ENCODE measurements around the gene CADPS2. TPM values are rescaled to one million over a fixed set of nuclear protein-coding genes. Genes with fewer than 3 reads are reported as not detected.

CADPS2 gene
- total RNA-seq, 1 donor from 2014 or later: 6.4 TPM

DNA sequence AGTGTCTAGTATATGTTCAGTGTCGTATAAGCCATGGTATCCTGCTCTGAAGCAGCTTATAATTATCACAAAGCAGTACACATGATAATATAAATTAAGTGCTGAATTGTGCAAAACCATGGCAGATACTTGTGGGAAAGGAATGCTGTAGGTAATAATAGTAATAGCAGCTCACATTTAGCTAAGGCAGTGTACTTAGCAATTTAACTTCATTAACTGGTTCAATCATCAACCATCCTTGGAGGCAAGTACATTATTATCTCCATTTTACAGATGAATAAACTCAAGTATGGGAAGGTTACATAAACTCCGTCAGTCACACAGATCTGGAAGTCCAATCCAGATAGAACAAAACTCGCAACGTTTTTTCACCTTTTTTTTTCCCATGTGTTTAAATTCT is 161.9 kb downstream of the CADPS2 start:
- FAIRE-seq (no peak), DNase-seq (ENCODE audit: low read depth) (no peak)
- no peak overlapping the region for H2AFZ ChIP-seq (ENCODE audit: low read depth, low read length)
- H3K36me3 ChIP-seq (ENCODE audit: insufficient read depth, low read length): no peaks in the 10 kb centered on the region
- no peaks in the 10 kb centered on the region for H3K4me1 ChIP-seq (ENCODE audit: insufficient read depth, low read length)
- no peak overlapping the region for H3K4me3 Mint-ChIP-seq (ENCODE audit: unreplicated experiment)
- H3K4me3 ChIP-seq (ENCODE audit: insufficient read depth, low read depth, low read length): no peak overlapping the region
- no peaks in the 10 kb centered on the region for H3K9me3 ChIP-seq (ENCODE audit: insufficient read depth, low read depth, low read length)
- H3K27me3 Mint-ChIP-seq (ENCODE audit: low read depth, unreplicated experiment): no peaks in the 10 kb centered on the region
- no peaks in the 10 kb centered on the region for H3K27me3 ChIP-seq (ENCODE audit: insufficient read depth, low read length)
- no peak for TF ChIP-seq EZH2 (IDR thresholded peaks at IDR 0.05; ENCODE audit: insufficient read depth, low read length)
- H3K4me1 Mint-ChIP-seq (ENCODE audit: low read depth, unreplicated experiment): no peaks in the 10 kb centered on the region
- no peak overlapping the region for H3K27ac ChIP-seq (ENCODE audit: low read depth, low read length)
- H3K9ac ChIP-seq (ENCODE audit: low read length): no peak overlapping the region
- no peaks in the 10 kb centered on the region for H3K36me3 Mint-ChIP-seq (ENCODE audit: low read depth, unreplicated experiment)
- no peaks in the 10 kb centered on the region for H3K9me3 Mint-ChIP-seq (ENCODE audit: unreplicated experiment)
- no peaks in the 10 kb centered on the region for H3K79me2 ChIP-seq (ENCODE audit: insufficient read depth, low read length)
- H3K4me2 ChIP-seq (ENCODE audit: low read length): no peak overlapping the region
- H4K20me1 ChIP-seq (ENCODE audit: insufficient read depth, low read length): no peaks in the 10 kb centered on the region
- H3K27ac Mint-ChIP-seq (ENCODE audit: unreplicated experiment): no peak overlapping the region

DNA sequence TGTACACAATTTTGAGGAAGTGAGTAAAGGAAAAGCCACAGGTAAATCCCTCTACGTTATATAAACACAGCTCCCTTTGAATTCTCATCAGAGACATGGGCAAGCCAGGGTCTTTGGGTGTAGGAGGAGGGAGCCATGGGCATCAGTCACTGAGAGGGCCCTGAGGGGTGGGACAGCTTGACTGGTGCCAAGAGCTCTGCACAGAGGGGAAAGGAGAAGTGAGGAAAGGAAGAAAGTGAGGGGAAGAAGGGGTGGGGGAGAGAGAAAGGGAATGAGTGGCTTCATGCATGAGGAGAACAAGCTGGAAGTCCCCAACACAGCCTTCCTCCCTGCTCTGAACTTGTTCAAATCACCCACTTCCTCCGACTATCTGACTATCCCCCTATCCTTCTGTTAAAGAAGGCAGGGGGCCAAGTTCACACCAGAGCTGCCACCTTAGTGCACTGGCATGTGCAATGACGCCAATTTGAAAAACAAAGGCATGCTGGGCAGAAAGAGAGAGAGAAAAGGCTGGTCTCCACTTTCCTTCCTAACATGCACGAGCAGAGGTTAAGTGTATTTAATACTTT is 167.2 kb downstream of the CADPS2 start:
- no peak for TF ChIP-seq EZH2 (IDR thresholded peaks at IDR 0.05; ENCODE audit: insufficient read depth, low read length)
- TF ChIP-seq CTCF (IDR thresholded peaks at IDR 0.05; ENCODE audit: insufficient read depth, low read depth, low read length): no peak
- no peaks in the 10 kb centered on the region for H3K79me2 ChIP-seq (ENCODE audit: insufficient read depth, low read length)
- no peak for FAIRE-seq

DNA sequence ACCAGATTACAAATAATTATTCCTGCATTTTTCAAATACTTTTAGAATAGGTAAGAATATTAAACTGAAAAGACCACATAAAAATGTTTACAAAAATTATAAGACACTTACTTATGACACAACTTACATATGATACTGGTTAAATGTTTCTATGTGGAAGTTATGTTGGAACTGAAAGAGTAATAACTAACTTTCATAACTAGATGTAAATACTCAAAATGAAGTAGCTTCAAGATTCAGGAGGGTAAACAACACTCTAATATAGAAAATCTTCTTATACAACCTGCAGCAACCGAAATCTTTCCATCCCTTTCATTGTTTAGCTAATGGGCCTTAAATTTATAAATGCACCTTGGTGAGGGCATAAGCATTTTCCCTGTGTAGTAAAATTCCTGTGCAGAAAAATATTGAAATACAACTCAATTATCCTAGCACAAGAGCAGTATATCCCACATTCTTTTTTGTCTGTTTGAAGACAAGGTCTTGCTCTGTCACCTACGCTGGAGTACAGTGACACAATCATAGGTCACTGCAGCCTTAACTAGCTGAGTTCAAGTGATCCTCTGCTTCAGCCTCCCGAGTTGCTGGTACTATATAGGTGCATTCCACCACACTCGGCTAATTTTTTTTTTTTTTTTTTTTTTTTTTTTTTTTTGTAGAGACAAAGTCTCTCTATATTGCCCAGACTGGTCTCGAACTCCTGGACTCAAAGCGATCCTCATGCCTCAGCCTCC is 168.7 kb downstream of the CADPS2 start:
- no peak for DNase-seq (ENCODE audit: low read depth)
- H3K36me3 Mint-ChIP-seq (ENCODE audit: low read depth, unreplicated experiment): no peaks in the 10 kb centered on the region

More for the DNA sequence above, 167.2 kb downstream of the CADPS2 start:
- Histone ChIP-seq H3K4me3 (ENCODE audit: insufficient read depth, low read depth, low read length) (no peak overlapping the region), H3K9me3 (ENCODE audit: insufficient read depth, low read depth, low read length) (no peaks in the 10 kb centered on the region), H4K20me1 (ENCODE audit: insufficient read depth, low read length) (no peaks in the 10 kb centered on the region), H3K9ac (ENCODE audit: low read length) (no peak overlapping the region), H3K27me3 (ENCODE audit: insufficient read depth, low read length) (no peaks in the 10 kb centered on the region), H3K27ac (ENCODE audit: low read depth, low read length) (no peak overlapping the region), H2AFZ (ENCODE audit: low read depth, low read length) (no peak overlapping the region), H3K4me1 (ENCODE audit: insufficient read depth, low read length) (no peaks in the 10 kb centered on the region), H3K4me2 (ENCODE audit: low read length) (no peak overlapping the region), H3K36me3 (ENCODE audit: insufficient read depth, low read length) (no peaks in the 10 kb centered on the region)
- Mint-ChIP-seq H3K36me3 (ENCODE audit: low read depth, unreplicated experiment) (no peaks in the 10 kb centered on the region), H3K27me3 (ENCODE audit: low read depth, unreplicated experiment) (no peaks in the 10 kb centered on the region), H3K4me1 (ENCODE audit: low read depth, unreplicated experiment) (peaks cover 3% of the 10 kb centered on the region), H3K27ac (ENCODE audit: unreplicated experiment) (no peak overlapping the region), H3K9me3 (ENCODE audit: unreplicated experiment) (peaks cover 2% of the 10 kb centered on the region), H3K4me3 (ENCODE audit: unreplicated experiment) (no peak overlapping the region)
- no peak for DNase-seq (ENCODE audit: low read depth)

More for the DNA sequence above, 168.7 kb downstream of the CADPS2 start:
- Mint-ChIP-seq H3K27ac (ENCODE audit: unreplicated experiment) (no peak overlapping the region), H3K4me3 (ENCODE audit: unreplicated experiment) (no peak overlapping the region), H3K27me3 (ENCODE audit: low read depth, unreplicated experiment) (no peaks in the 10 kb centered on the region), H3K9me3 (ENCODE audit: unreplicated experiment) (peaks cover 2% of the 10 kb centered on the region), H3K4me1 (ENCODE audit: low read depth, unreplicated experiment) (peaks cover 3% of the 10 kb centered on the region)
- no peaks in the 10 kb centered on the region for H4K20me1 ChIP-seq (ENCODE audit: insufficient read depth, low read length)
- no peak overlapping the region for H3K4me2 ChIP-seq (ENCODE audit: low read length)
- FAIRE-seq: no peak
- no peaks in the 10 kb centered on the region for H3K9me3 ChIP-seq (ENCODE audit: insufficient read depth, low read depth, low read length)
- H3K27me3 ChIP-seq (ENCODE audit: insufficient read depth, low read length): no peaks in the 10 kb centered on the region
- H3K4me3 ChIP-seq (ENCODE audit: insufficient read depth, low read depth, low read length): no peak overlapping the region
- H3K9ac ChIP-seq (ENCODE audit: low read length): no peak overlapping the region
- H3K4me1 ChIP-seq (ENCODE audit: insufficient read depth, low read length): no peaks in the 10 kb centered on the region
- no peaks in the 10 kb centered on the region for H3K79me2 ChIP-seq (ENCODE audit: insufficient read depth, low read length)
- TF ChIP-seq EZH2 (IDR thresholded peaks at IDR 0.05; ENCODE audit: insufficient read depth, low read length): no peak
- no peak for TF ChIP-seq CTCF (IDR thresholded peaks at IDR 0.05; ENCODE audit: insufficient read depth, low read depth, low read length)
- H3K36me3 ChIP-seq (ENCODE audit: insufficient read depth, low read length): no peaks in the 10 kb centered on the region
- H2AFZ ChIP-seq (ENCODE audit: low read depth, low read length): no peak overlapping the region
- no peak overlapping the region for H3K27ac ChIP-seq (ENCODE audit: low read depth, low read length)
